RPMI7951 (cell line): ENCODE results near the gene KIR3DL2. TPM values are rescaled to one million over a fixed set of nuclear protein-coding genes. Genes with fewer than 3 reads are reported as not detected.
"Not testable (repeated sequence)": the region's sequence is repeated elsewhere in the genome, so short reads cannot be mapped to it uniquely, and the experiment has no call there.

ENCODE experiments used
- DNase-seq: peaks from one replicate; pipeline ENCODE4 v3.0.0-alpha.2; 2012; ENCODE audit warnings: low read depth
- total RNA-seq: library from RNA; depleted of rRNA; stranded (reverse); fragments of >200 nt; shearing (Covaris generic); gene quantifications from 2 replicates; pipeline ENCODE4 v1.2.3, GENCODE V29; 2014

The KIR3DL2 gene
- total RNA-seq, 1 experiment from 2014 or later, result not detected

DNA sequence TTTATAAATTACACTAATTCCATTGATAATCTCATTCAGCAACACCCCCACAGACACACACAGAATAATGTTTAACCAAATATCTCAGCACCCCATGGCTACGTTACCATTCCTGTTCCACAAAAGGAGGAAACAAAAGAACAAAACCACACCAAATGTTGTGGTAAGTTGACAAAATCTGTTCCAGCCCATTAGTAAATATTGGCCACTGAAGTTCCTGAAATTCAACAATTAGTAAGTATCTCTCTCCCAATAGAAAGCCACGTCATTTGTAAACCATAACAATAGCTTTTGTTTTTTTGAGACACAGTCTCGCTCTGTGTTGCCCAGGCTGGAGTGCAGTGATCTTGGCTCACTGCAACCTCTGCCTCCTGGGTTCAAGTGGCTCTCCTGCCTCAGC, 21.5 kb downstream of the KIR3DL2 start:
- no peak for DNase-seq

DNA sequence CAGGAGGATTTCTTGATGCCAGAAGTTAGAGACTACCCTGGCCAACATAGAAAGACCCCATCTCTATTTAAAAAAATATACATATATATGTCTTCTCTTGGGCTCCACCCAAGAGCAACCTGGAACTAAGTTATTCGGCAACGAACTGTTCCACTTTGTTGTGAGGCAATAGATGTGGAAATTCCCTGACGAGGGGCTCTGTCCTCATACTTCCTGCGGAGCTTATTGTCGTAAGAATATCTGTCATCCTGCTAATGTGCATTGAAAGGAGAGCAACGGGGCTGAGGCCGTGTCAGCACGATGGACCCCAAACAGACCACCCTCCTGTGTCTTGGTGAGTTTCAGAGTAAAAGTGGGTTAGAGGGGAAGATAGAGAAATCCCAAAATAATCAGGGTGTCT, 23.7 kb downstream of the KIR3DL2 start, which contains the start of gene FCAR:
Gene FCAR, plus strand, starts transcription at position 246 of the 400 bp plus-strand sequence. Its CDS starts 55 bp downstream, at position 301.
- no peak for DNase-seq

DNA sequence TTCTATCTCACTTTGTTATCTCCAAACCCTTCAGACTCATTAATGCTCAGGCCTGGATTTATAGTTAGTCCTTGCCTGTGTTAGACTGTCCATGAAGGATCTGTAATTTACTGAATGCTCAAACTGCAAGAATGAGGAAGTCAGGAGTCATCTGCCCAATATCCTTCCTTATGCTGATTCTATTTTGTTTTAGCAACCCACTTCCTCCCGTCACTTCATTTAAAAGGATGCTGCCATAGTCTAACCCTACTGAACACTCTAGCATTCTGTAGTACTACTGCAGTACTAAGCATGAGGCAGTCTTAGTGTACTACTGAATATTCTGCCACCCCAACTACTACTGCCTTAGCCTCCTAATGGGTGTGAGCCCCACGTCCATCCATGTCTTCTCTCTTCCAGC, 25.3 kb downstream of the KIR3DL2 start:
- DNase-seq, result no peak

DNA sequence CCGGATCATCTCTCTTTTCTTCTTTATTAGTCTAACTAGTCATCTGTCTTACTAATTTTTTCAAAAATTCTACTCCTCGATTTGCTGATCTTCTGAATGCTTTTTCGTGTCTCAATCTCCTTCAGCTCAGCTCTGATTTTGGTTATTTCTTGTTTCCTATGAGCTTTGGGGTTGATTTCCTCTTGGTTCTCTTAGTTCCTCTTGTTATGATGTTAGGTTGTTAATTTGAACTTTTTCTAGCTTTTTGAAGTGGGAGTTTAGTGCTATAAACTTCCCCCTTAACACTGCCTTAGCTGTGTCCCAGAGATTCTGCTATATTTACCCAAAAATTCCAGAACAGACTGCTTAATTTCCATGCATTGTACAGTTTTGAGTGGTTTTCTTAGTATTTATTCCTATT, 27.2 kb downstream of the KIR3DL2 start:
- DNase-seq, result no peak

DNA sequence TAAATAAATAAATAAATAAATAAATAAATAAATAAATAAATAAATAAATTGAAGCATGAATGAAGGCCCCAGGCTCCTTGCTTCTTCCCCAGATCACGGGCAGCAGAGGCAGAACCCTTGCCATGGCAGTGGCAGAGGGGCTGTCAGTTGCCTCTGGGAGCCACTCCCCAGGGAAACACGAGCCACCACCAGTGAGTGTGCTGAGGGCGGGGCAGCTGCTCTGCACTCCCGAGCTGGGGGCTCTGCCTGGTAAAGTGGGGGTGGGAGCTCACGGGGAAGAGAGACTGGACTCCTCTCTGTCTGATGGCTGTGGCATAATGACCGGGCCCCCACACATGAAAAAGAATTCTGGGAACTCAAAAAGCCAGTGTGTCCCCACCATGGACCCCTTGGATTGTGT, 31.6 kb downstream of the KIR3DL2 start:
- no peak for DNase-seq

DNA sequence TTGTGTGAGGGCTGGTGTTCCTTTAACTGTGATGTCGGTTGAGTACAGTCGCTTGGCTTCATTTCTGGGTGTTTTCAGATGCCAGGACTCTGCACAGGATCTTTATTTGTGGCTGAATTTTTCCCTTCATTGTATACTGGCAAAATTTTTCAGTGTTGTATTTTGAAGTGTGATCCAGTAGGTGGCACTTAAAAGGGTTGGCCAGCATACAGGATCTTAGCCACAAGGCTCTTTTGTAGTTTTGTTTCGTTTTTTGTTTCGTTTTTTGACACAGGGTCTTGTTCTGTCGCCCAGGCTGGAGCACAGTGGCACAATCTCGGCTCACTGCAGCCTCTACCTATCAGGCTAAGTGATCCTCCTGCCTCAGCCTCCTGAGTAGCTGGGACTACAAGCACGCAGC, 32.5 kb downstream of the KIR3DL2 start:
- DNase-seq, result peak; percentile 48

DNA sequence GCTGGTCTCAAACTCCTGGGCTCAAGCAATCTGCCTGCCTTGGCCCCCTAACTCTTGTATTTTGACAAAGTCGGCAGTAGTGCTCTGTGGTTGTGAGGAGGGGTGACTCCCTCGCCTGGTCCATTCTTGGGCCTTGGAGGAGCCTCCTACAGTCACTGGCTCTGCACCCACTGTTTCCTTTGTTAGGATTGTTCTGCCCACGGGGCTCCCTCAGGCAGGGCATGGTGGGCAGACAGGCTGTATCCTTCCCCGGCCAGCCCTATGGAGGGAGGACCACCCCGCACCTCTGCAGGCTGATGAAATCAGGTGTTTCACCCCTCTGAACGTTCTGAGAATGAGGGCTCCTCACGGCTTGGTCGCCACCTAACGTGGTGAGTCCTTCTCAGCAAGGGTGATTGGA, 33.0 kb downstream of the KIR3DL2 start:
- no peak for DNase-seq

DNA sequence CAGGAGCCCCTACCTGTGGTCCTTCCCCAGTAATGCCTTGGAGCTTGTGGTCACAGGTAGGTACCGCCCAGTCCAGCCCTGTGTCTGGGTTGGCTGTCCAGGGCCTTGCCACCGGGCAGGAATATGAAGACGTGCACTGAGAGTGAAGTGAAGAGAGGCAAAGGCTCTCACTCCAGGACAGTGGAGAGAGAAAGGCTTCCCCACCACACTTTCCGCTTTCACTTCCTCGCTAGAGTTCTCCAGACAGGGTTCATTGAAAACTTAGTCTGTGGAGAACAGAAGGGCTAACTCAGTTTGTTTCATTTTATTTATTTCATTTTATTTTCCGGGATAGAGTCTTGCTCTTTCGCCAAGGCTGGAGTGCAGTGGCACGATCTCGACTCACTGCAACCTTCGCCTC, 38.0 kb downstream of the KIR3DL2 start:
- no peak for DNase-seq

DNA sequence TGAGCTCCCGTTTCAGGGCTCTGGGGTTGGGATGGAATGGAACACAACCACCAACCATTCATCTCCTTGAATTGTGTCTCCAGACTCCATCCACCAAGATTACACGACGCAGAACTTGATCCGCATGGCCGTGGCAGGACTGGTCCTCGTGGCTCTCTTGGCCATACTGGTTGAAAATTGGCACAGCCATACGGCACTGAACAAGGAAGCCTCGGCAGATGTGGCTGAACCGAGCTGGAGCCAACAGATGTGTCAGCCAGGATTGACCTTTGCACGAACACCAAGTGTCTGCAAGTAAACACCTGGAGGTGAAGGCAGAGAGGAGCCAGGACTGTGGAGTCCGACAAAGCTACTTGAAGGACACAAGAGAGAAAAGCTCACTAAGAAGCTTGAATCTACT, 39.3 kb downstream of the KIR3DL2 start:
- no peak for DNase-seq

DNA sequence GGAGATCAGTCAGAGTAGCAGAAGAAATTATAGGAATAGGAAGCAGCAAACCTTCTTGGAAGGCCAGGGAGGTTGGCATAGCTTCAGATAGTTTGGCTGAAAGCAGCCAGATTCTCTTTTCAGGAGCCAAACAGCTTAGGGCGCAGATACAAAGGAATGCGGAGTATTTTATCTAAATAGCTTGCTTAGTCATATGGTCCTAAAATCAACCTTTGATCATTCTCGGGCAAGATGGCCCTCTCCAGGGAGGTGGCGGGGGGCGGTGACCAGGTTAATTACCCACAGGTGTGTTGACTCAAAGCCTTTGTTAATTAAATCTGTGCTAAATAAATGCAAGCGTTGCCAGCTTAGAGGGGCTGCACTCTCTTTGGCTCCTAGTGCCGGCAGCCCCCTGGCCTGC, 43.2 kb downstream of the KIR3DL2 start:
- peak; percentile 26 for DNase-seq

DNA sequence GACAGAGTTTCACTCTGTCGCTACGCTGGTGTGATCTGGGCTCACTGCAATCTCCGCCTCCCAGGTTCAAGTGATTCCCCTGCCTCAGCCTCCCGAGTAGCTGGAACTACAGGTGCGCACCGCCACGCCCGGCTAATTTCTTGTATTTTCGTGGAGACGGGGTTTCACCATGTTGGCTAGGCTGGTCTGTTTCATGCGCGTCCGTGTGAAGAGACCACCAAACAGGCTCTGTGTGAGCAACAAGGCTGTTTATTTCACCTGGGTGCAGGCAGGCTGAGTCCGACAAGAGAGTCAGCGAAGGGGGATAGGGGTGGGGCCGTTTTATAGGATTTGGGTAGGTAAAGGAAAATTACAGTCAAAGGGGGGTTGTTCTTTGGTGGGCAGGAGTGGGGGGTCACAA, 43.9 kb downstream of the KIR3DL2 start:
- not testable (repeated sequence) for DNase-seq

DNA sequence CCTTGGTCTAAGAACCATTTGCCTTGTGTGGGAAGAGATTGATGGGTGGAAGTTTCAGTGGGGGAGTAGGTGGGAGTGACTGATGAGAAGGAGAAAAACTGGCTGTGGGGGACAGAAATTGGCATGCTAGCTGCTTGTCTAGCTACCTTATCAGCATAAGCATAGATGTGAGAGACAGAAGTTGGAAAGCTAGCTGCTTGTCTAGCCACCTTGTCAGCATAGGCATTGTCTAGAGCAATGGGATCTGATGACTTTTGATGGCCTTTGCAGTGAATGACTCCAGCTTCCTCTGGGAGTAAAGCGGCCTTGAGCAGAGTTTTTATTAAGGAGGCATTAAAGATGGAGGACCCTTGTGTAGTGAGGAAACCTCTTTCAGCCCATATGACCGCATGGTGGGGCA, 45.8 kb downstream of the KIR3DL2 start:
- no peak for DNase-seq

DNA sequence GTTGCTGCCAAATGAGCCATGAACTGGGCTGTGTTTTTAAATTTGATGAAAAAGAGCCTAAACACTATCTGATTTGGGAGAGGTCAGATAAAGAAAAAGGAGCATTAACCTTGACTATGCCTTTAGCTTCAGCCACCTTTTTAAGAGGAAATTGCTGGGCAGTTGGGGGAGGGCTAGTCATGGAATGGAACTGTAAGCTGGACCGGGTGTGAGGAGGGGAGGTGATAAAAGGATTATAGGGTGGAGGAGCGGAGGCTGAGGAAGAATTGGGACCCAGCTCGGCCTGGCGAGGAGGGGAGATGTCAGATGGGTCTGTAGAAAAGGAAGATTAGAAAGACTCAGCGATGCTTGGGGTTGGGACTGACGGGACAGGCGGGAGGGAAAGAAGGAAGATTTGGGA, 48.4 kb downstream of the KIR3DL2 start:
- DNase-seq, result not testable (repeated sequence)

DNA sequence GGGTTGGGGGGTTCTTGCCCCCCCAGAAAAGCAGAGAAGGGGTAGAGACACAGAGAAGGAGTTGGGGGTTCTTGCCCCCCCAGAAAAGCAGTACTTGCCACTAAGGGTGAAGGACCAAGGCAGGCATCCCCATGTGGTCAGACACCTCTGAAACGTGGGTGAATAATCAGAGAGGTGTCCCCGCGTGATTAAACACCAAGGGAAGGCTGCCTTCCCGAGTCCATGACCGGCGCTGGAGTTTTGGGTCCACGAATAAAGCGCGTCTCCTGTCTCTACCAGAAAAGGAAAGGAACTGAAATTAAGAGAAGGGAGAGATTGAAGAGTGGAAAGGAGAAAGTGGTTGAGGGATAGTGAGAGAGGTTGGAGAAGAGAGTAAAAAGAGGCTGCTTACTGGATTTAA, 49.4 kb downstream of the KIR3DL2 start:
- DNase-seq, result not testable (repeated sequence)

DNA sequence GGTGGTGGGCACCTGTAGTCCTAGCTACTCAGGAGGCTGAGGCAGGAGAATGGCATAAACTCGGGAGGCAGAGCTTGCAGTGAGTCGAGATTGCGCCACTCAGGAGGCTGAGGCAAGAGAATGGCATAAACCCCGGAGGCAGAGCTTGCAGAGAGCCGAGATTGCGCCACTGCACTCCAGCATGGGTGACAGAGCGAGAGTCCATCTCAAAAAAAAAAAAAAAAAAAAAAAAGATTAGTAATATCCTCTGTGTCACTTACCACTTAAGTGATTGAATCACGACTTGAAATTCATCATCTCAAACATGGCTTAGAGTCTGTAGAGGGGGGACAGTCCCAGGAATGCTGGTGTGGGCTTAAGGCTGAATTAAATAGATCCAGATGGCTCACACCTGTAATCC, 50.9 kb downstream of the KIR3DL2 start:
- DNase-seq, result peak; percentile 40

DNA sequence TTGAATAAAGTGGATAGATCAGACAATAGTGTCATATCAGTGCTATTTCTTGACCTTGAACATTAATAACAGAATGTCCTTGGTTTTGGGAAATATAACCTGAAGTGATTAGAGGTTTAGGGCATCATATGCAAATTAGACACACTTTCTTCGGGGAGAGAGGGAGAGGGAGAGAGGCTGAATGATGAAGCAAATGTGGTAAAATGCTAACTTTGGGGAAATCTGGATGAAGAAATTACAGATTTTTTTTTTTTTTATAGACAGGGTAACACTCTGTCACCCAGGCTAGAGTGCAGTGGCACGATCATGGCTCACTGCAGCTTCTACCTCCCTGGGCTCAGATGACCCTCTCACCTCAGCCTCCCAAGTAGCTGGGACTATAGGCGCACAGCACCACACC, 51.8 kb downstream of the KIR3DL2 start:
- DNase-seq, result no peak

DNA sequence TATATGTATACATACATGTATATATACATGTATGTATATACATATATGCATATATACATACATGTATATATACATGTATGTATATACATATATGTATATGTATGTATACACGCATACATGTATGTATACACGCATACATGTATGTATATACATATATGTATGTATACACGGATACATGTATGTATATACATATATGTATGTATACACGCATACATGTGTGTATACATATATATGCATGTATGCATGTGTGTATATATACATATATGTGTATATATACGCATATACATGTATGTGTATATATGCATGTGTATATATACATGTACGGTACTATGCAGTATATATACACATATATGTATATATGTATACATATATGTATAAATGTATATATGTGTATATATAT, 53.1 kb downstream of the KIR3DL2 start:
- no peak for DNase-seq

DNA sequence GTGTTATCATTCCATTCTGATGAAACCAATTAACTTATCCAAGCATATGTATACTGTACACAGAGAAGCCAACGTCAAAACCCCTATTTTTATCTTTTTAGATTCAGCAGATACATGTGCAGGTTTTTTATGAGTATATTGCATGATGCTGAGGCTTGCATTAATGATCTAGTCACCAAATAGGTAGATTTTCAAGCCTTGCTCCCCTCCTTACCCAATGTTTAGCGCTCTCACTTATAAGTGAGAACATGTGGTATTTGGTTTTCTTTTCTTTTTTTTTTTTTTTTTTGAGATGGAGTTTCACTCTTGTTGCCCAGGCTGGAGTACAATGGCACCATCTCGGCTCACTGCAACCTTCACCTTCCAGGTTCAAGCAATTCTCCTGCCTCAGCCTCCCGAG, 54.0 kb downstream of the KIR3DL2 start:
- not testable (repeated sequence) for DNase-seq

DNA sequence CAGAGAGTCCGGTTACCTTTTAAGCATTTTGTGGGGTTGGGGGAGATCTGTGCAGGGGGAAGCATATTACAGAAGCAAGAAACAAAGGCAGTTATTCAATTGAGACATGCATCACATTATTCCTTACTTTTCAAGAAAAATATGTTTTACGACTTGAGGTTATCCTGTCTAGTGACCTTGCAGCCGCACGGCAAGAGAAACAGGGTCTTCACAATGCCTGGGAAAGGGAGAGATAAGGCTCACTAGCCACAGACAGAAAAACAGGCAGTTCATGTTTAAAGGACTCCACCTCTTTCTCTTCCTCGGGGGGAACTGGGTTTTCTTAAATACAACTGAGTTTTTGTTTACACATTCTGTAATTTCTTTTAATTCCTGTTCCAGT, 55.2 kb downstream of the KIR3DL2 start:
- no peak for DNase-seq

DNA sequence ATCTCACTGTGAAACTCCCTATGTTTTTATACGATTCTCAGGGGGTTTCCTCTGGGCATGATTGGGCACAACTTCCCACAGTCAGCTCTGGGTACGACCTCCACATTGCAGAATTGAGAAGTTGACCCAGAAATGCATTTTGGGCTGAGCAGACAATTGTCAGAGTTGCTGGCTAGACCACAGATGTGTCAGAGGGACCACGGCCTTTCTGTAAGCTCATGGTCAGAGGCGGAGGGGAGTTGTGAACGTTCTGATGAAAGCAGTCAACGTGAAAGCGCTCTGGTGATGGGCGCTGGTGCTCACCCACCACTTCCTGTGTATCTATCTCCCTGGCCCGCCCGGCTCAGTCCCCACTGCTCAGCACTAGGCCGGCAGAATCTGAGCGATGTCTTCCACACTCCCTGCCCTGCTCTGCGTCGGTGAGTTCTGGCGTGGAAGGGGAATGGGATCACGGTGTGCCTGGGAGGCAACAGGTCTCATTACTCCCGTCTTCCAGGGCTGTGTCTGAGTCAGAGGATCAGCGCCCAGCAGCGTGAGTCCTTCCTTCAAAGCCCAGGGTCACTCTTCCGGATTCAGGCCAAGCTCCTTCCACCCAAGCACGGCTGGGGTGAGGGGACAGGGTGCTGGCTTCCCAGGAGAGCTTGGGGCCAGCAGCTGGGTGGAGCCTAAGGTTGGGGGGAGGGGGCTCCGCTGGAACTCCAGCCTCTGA, 55.7 kb downstream of the KIR3DL2 start, which contains the start of gene NCR1:
Gene NCR1, plus strand, starts transcription at position 346 of the 709 bp plus-strand sequence. Its CDS starts 40 bp downstream, at position 386.
- no peak for DNase-seq

DNA sequence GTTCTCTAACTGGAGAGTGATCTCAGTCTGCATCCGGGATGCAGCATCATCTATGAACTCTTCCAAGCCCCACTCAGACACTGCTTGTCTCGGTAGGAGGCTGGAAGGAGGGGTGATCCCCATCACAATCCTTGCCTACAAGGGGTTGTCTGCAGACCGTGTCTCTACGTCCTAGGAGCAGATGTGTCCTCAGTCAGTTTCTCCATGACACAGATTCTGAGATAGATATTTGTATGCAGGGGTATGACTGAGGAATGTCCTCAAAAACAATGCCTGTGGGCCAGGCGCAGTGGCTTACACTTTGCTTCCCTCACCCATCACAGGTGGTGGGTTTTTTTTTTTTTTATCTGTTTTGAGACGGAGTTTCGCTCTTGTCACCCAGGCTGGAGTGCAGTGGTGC, 56.6 kb downstream of the KIR3DL2 start:
- no peak for DNase-seq

DNA sequence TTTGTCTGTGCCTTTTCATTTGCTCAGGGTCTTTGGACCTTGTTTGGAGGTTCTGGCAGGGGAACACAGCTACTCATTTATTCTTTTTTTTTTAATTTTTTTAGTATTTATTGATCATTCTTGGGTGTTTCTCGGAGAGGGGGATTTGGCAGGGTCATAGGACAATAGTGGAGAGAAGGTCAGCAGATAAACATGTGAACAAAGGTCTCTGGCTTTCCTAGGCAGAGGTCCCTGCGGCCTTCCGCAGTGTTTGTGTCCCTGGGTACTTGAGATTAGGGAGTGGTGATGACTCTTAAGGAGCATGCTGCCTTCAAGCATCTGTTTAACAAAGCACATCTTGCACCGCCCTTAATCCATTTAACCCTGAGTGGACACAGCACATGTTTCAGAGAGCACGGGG, 57.7 kb downstream of the KIR3DL2 start:
- DNase-seq, result not testable (repeated sequence)
